Vagina (tissue), 2 donors: ENCODE measurements around the gene PARD6B.

Experiments used
- POLR2A ChIP-seq, 2 donors: fragments of 450-650 bp; IDR thresholded peaks; one replicate each; pipeline ENCODE4 v1.6.1; 2017; ENCODE audit warnings: antibody characterized with exemption in 2 of 2, mild to moderate bottlenecking in 2 of 2, moderate library complexity in 2 of 2
- POLR2AphosphoS5 ChIP-seq, 2 donors: sonication (generic); formaldehyde crosslinking; IDR thresholded peaks; one replicate each; pipeline ENCODE4 v1.9.0; 2017; ENCODE audit warnings: antibody characterized with exemption in 2 of 2, mild to moderate bottlenecking in 2 of 2, low read depth in 1 of 2; ENCODE audit not compliant: insufficient read depth in 1 of 2
- TF ChIP-seq, protein P1 (sequence below), 3 experiments: fragments of 450-650 bp in 2 of 3; fragments of 200-600 bp in 1 of 3; sonication (generic) in 1 of 3; IDR thresholded peaks; one replicate each; pipeline ENCODE4 v1.5.1; 2017 to 2019; ENCODE audit warnings: antibody characterized with exemption in 3 of 3, mild to moderate bottlenecking in 2 of 3, moderate library complexity in 2 of 3

DNA sequence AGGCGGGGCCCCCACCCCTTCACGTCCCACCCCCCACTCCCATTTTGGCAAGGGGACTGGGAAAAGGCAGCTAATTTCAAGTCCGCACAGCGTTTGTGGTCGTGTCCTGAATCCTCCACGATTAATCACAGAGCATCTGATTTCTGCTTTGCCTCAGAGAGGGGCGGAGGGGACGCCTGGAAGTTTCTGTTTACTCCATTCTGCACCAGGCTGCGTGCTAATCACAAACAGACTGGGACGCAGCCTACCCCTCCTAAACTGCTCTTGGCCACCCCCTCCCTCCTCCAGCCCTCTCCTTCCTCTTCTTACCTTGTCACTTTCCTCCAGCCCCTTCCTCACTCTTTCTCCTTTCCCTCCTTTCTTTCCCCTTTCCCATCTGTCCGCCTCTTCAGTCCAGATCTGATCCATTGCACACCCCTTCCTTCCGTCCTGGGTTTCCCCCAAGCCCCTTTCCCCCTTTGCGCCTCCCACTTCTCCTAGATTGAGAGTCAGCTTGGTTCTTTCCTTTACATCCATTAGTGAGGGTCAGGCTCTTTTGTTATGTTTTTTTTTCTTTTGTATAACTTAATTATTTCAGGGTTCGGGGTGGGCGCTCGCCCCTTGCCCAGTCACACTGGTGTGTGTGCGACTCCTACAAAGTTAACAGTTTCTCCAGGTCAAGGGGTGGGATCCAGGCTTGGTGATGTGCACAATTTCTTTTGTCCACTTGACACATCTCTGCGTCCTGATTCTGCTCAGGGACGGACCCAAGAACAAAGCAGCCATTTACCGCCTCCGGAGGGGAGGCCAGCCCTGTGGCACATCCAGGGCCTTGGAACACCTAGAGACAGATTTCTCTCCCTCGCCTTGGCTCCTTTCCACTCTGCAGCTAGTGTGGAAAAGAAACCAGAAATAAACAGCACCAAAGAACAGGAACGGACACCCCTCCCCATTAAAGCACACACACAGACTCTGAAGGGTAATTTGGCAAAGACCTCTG lies 39.5 kb upstream of the PARD6B start:
- TF ChIP-seq, protein P1, sequence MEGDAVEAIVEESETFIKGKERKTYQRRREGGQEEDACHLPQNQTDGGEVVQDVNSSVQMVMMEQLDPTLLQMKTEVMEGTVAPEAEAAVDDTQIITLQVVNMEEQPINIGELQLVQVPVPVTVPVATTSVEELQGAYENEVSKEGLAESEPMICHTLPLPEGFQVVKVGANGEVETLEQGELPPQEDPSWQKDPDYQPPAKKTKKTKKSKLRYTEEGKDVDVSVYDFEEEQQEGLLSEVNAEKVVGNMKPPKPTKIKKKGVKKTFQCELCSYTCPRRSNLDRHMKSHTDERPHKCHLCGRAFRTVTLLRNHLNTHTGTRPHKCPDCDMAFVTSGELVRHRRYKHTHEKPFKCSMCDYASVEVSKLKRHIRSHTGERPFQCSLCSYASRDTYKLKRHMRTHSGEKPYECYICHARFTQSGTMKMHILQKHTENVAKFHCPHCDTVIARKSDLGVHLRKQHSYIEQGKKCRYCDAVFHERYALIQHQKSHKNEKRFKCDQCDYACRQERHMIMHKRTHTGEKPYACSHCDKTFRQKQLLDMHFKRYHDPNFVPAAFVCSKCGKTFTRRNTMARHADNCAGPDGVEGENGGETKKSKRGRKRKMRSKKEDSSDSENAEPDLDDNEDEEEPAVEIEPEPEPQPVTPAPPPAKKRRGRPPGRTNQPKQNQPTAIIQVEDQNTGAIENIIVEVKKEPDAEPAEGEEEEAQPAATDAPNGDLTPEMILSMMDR (IDR thresholded peaks at IDR 0.05) = no peak
- no peak for TF ChIP-seq POLR2AphosphoS5 (IDR thresholded peaks at IDR 0.05; ENCODE audit: insufficient read depth in 1 of 2, low read depth in 1 of 2)
- TF ChIP-seq POLR2A (IDR thresholded peaks at IDR 0.05) = no peak
